ENCODE results near the gene DGKI.

DGKI gene

DNA sequence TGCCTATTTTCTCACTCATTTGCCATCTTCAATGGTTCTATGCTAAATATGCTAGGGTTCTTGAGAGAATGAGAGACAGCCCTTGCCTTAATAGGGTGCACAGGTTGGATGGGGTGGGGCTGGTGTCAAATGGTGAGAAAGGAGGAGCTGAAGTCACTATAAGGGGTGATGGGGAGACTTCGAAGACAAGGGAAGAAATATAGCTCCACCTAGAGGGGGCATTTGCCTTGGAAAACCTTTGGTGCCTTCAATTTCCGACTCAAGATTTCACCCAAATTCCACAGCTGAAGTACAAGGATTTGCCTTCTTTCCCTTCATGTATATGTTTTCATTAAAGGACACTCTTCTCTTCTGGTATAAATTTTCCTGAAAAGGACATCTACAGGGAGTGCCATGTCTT is 508.9 kb downstream of the DGKI start:
- no peak for DNase-seq (ENCODE audit: low spot score)
- H3K4me3 ChIP-seq (ENCODE audit: low read length in 2 of 2), result no peak overlapping the region
- no peak overlapping the region for H3K9ac ChIP-seq (ENCODE audit: low read depth, low read length, poor library complexity)
- H3K9me3 ChIP-seq (replicated peaks in 1 of 2; ENCODE audit: control insufficient read depth in 2 of 2, insufficient read depth in 1 of 2, low read depth in 1 of 2, low read length in 2 of 2), result peaks cover 2 to 42% of the 10 kb centered on the region in 2 donors
- no peak overlapping the region for H3K23ac ChIP-seq (ENCODE audit: low read depth, low read length, poor library complexity)
- no peak overlapping the region for H3K18ac ChIP-seq (ENCODE audit: low read length)
- no peak overlapping the region for H3K4me2 ChIP-seq (ENCODE audit: insufficient read depth, low read length, poor library complexity, severe bottlenecking)
- no peak overlapping the region for H4K91ac ChIP-seq (ENCODE audit: low read depth, low read length, poor library complexity)
- no peak overlapping the region for H3K14ac ChIP-seq (ENCODE audit: low read length)
- no CpG with 5 or more reads among the region's 2 CpGs for whole genome bisulfite sequencing, 2 donors (ENCODE audit: extremely low coverage in 2 of 2, insufficient read length in 2 of 2, insufficient replicate concordance in 1 of 2)
- H3K79me1 ChIP-seq (ENCODE audit: low read depth, low read length), result peaks cover 2% of the 10 kb centered on the region
- H3K4ac ChIP-seq (ENCODE audit: low read length), result no peak overlapping the region
- H2BK12ac ChIP-seq (ENCODE audit: low read length), result no peak overlapping the region
- H3K27me3 ChIP-seq (ENCODE audit: control insufficient read depth in 3 of 3, insufficient read depth in 3 of 3, low read depth in 1 of 3, low read length in 3 of 3), result no peaks in the 10 kb centered on the region
- H2AK5ac ChIP-seq (ENCODE audit: low read depth, low read length), result no peak overlapping the region
- no peak overlapping the region for H2BK5ac ChIP-seq (ENCODE audit: low read length)
- no peak overlapping the region for H2BK120ac ChIP-seq (ENCODE audit: low read depth, low read length)
- H3K4me1 ChIP-seq (ENCODE audit: control insufficient read depth in 2 of 2, insufficient read depth in 1 of 2, low read depth in 1 of 2, low read length in 2 of 2), result peaks cover 4% of the 10 kb centered on the region in 2 donors
- H3K36me3 ChIP-seq (replicated peaks in 1 of 2; ENCODE audit: control insufficient read depth in 2 of 2, insufficient read depth in 2 of 2, low read length in 2 of 2), result peaks cover 0 to 48% of the 10 kb centered on the region in 2 donors
- H2AFZ ChIP-seq (ENCODE audit: low read length), result no peak overlapping the region
- no peak overlapping the region for H4K8ac ChIP-seq (ENCODE audit: low read depth, low read length)
- no peak overlapping the region for H2BK15ac ChIP-seq (ENCODE audit: low read length)
- H3K27ac ChIP-seq (replicated peaks; ENCODE audit: low read length), result no peak overlapping the region

DNA sequence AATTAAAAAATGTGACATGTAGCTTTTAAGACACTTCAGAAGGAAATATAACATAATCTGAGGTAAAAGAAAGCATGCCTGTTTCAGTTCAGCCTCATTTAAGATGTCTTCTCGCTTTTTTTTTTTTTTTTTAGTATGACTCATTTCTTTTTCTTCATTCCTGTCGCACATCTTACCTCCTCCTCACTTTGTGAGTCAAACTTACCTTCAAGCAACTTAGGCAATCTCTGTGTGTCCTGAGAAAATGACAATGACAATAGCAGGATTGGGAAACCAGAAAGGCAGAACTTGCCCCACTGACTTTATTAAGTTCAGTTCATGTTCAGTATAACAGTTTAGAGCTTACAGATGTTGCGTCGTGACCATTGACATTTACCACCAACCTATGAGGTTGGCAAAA is 511.0 kb downstream of the DGKI start:
- no peak overlapping the region for H2BK15ac ChIP-seq (ENCODE audit: low read length)
- no peak overlapping the region for H2AFZ ChIP-seq (ENCODE audit: low read length)
- no peak overlapping the region for H3K27ac ChIP-seq (replicated peaks; ENCODE audit: low read length)
- no peak overlapping the region for H3K14ac ChIP-seq (ENCODE audit: low read length)
- H3K36me3 ChIP-seq (replicated peaks in 1 of 2; ENCODE audit: control insufficient read depth in 2 of 2, insufficient read depth in 2 of 2, low read length in 2 of 2), result peaks cover 0 to 52% of the 10 kb centered on the region in 2 donors
- H2BK12ac ChIP-seq (ENCODE audit: low read length), result no peak overlapping the region
- no CpG with 5 or more reads among the region's 4 CpGs for WGBS, 2 donors (ENCODE audit: extremely low coverage in 2 of 2, insufficient read length in 2 of 2, insufficient replicate concordance in 1 of 2)
- DNase-seq (ENCODE audit: low spot score), result no peak
- H3K23ac ChIP-seq (ENCODE audit: low read depth, low read length, poor library complexity), result no peak overlapping the region
- H3K4me3 ChIP-seq (ENCODE audit: low read length in 2 of 2), result no peak overlapping the region
- no peak overlapping the region for H4K91ac ChIP-seq (ENCODE audit: low read depth, low read length, poor library complexity)
- H3K4ac ChIP-seq (ENCODE audit: low read length), result no peak overlapping the region
- H3K4me2 ChIP-seq (ENCODE audit: insufficient read depth, low read length, poor library complexity, severe bottlenecking), result no peak overlapping the region
- no peak overlapping the region for H2BK120ac ChIP-seq (ENCODE audit: low read depth, low read length)
- peaks cover 2 to 52% of the 10 kb centered on the region in 2 donors for H3K9me3 ChIP-seq (replicated peaks in 1 of 2; ENCODE audit: control insufficient read depth in 2 of 2, insufficient read depth in 1 of 2, low read depth in 1 of 2, low read length in 2 of 2)
- H2BK5ac ChIP-seq (ENCODE audit: low read length), result no peak overlapping the region
- H2AK5ac ChIP-seq (ENCODE audit: low read depth, low read length), result no peak overlapping the region
- no peak overlapping the region for H4K8ac ChIP-seq (ENCODE audit: low read depth, low read length)
- H3K18ac ChIP-seq (ENCODE audit: low read length), result no peak overlapping the region
- no peaks in the 10 kb centered on the region for H3K27me3 ChIP-seq (ENCODE audit: control insufficient read depth in 3 of 3, insufficient read depth in 3 of 3, low read depth in 1 of 3, low read length in 3 of 3)
- no peak overlapping the region for H3K9ac ChIP-seq (ENCODE audit: low read depth, low read length, poor library complexity)
- H3K4me1 ChIP-seq (ENCODE audit: control insufficient read depth in 2 of 2, insufficient read depth in 1 of 2, low read depth in 1 of 2, low read length in 2 of 2), result peaks cover 2 to 4% of the 10 kb centered on the region in 2 donors
- H3K79me1 ChIP-seq (ENCODE audit: low read depth, low read length), result peaks cover 2% of the 10 kb centered on the region

DNA sequence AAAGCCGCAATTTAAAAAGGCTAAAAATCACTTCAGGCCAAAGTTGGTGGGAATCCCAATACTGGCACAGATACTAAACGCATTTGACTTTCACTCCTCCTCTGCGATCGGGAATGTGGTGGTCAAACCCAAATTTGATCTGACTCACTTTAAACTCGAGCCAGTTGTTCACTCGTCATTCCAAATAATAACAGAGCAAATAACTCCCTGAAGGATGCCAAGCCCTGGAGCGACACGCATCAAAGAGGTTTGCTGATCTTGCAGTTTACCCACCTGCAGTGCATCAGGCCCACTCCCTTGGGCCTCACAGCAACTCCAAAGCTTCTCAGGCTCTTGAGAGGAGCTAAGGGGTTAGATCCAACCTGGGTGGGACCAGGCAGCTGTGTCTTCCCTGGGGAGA is 515.4 kb downstream of the DGKI start:
- Histone ChIP-seq H3K36me3 (replicated peaks in 1 of 2; ENCODE audit: control insufficient read depth in 2 of 2, insufficient read depth in 2 of 2, low read length in 2 of 2) (peaks cover 0 to 33% of the 10 kb centered on the region in 2 donors), H4K8ac (ENCODE audit: low read depth, low read length) (no peak overlapping the region), H3K4ac (ENCODE audit: low read length) (no peak overlapping the region), H3K14ac (ENCODE audit: low read length) (no peak overlapping the region), H3K27ac (replicated peaks; ENCODE audit: low read length) (no peak overlapping the region), H3K4me1 (ENCODE audit: control insufficient read depth in 2 of 2, insufficient read depth in 1 of 2, low read depth in 1 of 2, low read length in 2 of 2) (peaks cover 0 to 5% of the 10 kb centered on the region in 2 donors), H3K23ac (ENCODE audit: low read depth, low read length, poor library complexity) (no peak overlapping the region), H2BK15ac (ENCODE audit: low read length) (no peak overlapping the region), H3K18ac (ENCODE audit: low read length) (no peak overlapping the region), H4K91ac (ENCODE audit: low read depth, low read length, poor library complexity) (no peak overlapping the region), H2BK120ac (ENCODE audit: low read depth, low read length) (no peak overlapping the region), H3K9me3 (replicated peaks in 1 of 2; ENCODE audit: control insufficient read depth in 2 of 2, insufficient read depth in 1 of 2, low read depth in 1 of 2, low read length in 2 of 2) (peaks cover 2 to 28% of the 10 kb centered on the region in 2 donors), H3K79me1 (ENCODE audit: low read depth, low read length) (peaks cover 2% of the 10 kb centered on the region), H2BK5ac (ENCODE audit: low read length) (no peak overlapping the region), H3K4me2 (ENCODE audit: insufficient read depth, low read length, poor library complexity, severe bottlenecking) (no peak overlapping the region), H2BK12ac (ENCODE audit: low read length) (no peak overlapping the region), H3K9ac (ENCODE audit: low read depth, low read length, poor library complexity) (no peak overlapping the region), H2AK5ac (ENCODE audit: low read depth, low read length) (no peak overlapping the region), H2AFZ (ENCODE audit: low read length) (no peak overlapping the region), H3K4me3 (ENCODE audit: low read length in 2 of 2) (no peak overlapping the region), H3K27me3 (ENCODE audit: control insufficient read depth in 3 of 3, insufficient read depth in 3 of 3, low read depth in 1 of 3, low read length in 3 of 3) (no peaks in the 10 kb centered on the region)
- WGBS, 2 donors (ENCODE audit: extremely low coverage in 2 of 2, insufficient read length in 2 of 2, insufficient replicate concordance in 1 of 2), result no CpG with 5 or more reads among the region's 8 CpGs
- DNase-seq (ENCODE audit: low spot score), result no peak

Small RNA genes within 50 kb of the gene (small RNA-seq; reads per million reads assigned to genes)
- gene AC090498.1 (ENCODE audit: insufficient read depth), result 3.5 reads per million

Measured in neuronal stem cell (in vitro differentiated cells).